D721Med (cell line): Measurements from ENCODE around the gene SMOC2.

Experiments used
- DNase-seq: peaks from one replicate; pipeline ENCODE4 v3.0.0; 2011; ENCODE audit warnings: low spot score; ENCODE audit not compliant: insufficient read length
- FAIRE-seq: peaks from 2 replicates; lab custom pipeline; 2011; peaks lifted over from hg19 to GRCh38; lab: Jason Lieb, UNC
- TF ChIP-seq, protein P1 (sequence below): IDR thresholded peaks from 2 replicates; pipeline ENCODE4 v1.5.1; 2012; ENCODE audit warnings: mild to moderate bottlenecking, control low read depth; ENCODE audit not compliant: insufficient read depth; ENCODE audit errors: missing control alignments

Gene SMOC2

DNA sequence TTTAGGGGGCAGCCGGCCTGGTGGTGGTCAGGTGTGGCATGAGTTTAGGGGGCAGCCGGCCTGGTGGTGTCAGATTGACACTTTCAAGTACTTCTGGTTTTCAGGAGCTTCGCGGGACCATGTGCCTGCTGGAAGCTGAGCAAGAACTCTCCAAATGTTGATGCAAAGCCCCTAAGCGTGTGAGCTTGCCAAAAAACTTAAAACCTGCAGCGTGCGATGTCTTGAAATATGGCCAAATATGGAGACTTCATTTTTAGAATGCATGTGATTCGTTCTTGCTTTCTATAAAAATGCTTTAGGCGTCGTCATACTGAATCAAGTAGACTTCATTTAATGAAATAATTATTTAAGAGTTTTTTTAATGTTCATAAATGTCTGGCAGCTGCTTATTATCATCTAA is 149.4 kb downstream of the SMOC2 start:
- DNase-seq (no peak), FAIRE-seq (no peak)
- TF ChIP-seq, protein P1, sequence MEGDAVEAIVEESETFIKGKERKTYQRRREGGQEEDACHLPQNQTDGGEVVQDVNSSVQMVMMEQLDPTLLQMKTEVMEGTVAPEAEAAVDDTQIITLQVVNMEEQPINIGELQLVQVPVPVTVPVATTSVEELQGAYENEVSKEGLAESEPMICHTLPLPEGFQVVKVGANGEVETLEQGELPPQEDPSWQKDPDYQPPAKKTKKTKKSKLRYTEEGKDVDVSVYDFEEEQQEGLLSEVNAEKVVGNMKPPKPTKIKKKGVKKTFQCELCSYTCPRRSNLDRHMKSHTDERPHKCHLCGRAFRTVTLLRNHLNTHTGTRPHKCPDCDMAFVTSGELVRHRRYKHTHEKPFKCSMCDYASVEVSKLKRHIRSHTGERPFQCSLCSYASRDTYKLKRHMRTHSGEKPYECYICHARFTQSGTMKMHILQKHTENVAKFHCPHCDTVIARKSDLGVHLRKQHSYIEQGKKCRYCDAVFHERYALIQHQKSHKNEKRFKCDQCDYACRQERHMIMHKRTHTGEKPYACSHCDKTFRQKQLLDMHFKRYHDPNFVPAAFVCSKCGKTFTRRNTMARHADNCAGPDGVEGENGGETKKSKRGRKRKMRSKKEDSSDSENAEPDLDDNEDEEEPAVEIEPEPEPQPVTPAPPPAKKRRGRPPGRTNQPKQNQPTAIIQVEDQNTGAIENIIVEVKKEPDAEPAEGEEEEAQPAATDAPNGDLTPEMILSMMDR, result no peak

DNA sequence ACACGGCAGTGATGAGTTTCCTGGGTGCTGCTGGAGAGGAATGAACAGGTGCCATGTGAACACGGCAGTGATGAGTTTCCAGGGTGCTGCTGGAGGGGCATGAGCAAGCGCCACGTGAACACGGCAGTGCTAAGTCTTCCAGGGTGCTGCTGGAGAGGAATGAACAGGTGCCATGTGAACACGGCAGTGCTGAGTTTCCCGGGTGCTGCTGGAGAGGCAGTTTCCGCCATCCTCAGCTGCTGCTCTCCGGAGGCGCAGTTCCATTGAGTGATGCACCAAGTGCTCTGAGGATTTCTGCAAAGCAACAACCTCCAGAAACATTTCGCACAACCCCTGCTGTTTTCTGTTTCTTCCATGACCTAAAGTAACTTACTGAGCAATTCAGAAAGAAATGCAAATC is 155.4 kb downstream of the SMOC2 start:
- no peak for FAIRE-seq
- DNase-seq, result no peak
- TF ChIP-seq, protein P1, result no peak

DNA sequence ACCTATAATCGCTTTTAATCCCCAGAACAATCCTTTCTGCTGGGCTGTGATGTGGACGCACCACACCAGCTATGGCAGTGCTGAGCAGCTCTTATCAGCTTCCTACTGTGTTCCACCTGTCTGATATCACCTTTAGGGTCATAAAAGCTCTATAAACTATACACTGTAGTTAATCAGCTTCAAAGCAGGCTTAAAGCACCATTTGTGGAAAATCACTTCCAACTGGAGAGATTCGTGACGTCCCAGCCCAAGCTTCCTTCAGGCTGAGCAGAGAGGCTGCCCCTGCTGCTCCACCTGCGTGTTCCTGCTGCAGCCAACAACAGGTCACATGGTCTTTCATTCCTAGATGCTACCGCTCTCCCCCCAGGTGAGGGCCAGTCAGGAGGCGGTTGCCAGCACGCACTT is 156.5 kb downstream of the SMOC2 start:
- FAIRE-seq, result no peak
- DNase-seq, result no peak
- TF ChIP-seq, protein P1, result no peak

DNA sequence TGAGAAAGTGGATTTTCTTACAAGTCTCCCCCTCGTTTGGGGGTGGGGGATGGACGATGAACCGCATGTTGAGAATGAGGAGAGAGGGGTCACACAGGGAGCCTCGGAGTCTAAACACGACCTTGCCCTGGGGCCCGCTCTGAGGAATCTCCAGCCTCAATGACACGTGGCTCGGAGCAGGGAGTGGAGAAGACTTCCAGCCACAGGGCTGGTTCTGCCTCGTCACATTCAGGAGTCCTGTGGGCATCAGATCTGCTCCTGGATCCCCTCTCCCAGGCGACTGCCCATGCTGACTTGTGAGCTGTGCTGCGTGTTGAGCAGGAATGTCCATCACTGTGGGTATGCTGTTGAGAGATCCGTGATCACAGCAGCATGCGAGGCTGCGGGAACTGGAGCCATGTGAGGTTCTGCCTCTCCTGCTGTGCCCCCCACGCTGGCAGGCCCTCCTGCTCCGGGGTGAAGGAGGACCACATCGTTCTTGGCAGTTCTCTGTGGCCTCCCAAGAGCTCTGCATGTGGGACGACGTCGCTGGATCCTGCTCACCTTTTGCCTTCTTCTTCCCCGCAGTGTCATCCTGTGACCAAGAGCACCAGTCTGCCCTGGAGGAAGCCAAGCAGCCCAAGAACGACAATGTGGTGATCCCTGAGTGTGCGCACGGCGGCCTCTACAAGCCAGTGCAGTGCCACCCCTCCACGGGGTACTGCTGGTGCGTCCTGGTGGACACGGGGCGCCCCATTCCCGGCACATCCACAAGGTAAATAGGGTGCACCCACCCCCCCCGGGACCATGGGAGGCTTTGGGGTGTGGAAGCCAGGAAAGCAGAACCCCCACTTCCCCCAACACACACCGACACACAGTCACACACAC is 157.5 kb downstream of the SMOC2 start:
- DNase-seq (no peak), FAIRE-seq (no peak)
- TF ChIP-seq, protein P1, result no peak

DNA sequence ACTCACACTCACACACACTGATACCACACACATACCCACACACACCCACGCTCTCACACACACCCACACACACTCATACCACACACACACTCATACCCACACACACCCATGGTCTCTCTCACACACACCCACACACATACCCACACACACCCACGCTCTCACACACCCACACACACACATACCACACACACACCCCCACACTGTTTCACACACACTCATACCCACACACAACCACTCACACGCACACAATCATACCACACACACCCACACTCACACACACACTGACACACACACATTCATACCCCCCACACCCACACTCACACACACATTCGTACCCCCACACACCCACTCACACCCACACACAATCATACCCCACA is 158.1 kb downstream of the SMOC2 start:
- FAIRE-seq, result no peak
- no peak for DNase-seq
- TF ChIP-seq, protein P1, result no peak

DNA sequence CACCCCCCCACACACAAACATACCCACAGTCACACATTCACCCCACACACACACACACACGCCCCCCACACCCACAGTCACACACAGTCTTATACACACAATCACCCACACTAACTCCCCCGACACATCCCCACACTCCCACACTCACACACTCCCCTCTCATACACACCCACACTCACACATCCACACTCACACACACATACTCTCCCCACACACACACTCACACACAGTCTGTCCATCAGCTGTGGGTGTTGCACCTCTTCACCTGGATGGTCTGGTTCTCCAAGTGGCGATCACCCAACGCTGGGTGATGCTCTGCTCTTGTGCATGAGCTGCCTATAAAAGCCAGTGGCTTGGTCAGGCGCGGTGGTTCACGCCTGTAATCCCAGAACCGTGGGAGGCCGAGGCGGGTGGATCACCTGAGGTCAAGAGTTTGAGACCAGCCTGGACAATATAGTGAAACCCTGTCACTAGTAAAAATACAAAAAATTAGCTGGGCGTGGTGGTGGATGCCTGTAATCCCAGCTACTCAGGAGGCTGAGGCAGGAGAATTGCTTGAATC is 158.9 kb downstream of the SMOC2 start:
- TF ChIP-seq, protein P1, result no peak
- FAIRE-seq, result no peak
- no peak for DNase-seq

DNA sequence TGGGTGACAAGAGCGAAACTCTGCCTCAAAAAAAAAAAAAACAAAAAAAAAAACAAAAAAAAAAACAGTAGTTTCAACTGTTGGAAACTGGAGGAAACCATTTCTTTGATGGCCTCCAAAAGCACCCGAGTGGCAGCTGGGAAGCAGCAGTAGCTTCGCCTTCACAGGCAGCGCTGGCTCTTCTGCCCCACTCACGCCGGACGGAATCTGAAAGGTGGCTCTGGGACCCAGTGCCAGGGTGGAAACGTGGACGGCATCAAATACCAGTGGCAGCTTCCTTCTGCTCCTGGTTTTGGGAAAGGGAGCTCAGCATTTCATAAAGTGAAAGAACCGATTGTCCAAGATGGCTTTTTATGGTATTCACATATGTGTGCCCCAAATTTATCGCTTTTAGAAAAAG is 159.4 kb downstream of the SMOC2 start:
- TF ChIP-seq, protein P1, result no peak
- no peak for DNase-seq
- no peak for FAIRE-seq
